IMR-90 (cell line): ENCODE data around the gene DUSP9. TPM values are rescaled to one million over a fixed set of nuclear protein-coding genes. Genes with fewer than 3 reads are reported as not detected.

Experiments
- ATAC-seq: fragments of 200-7000 bp; cut with Tn5 transposase; 2 replicates; pipeline ENCODE4 v1.9.1; 2020; ENCODE audit warnings: low read depth, mild to moderate bottlenecking, moderate library complexity
- BruUV-seq: library from RNA; stranded (reverse); fragments of 400-500 nt; replicated peaks from 2 replicates; lab custom pipeline; 2021; lab: Mats Ljungman, UMichigan
- CTCF ChIA-PET: fragments of 300-600 bp; formaldehyde crosslinking; extraction: SDS; loops from one replicate; lab custom pipeline; 2021; ENCODE audit warnings: antibody characterized with exemption; lab: Yijun Ruan, JAX
- POLR2A ChIA-PET: fragments of 300-600 bp; sonication (Branson Sonifier 250); formaldehyde crosslinking; loops from one replicate; lab custom pipeline; 2022; ENCODE audit warnings: antibody characterized with exemption; ENCODE audit not compliant: unreplicated experiment; lab: Charles Lee
- DNase-seq: peaks from one replicate; pipeline ENCODE4 v3.0.0; 2013
- H2AFZ ChIP-seq: replicated peaks from 2 replicates; pipeline ENCODE3; 2013; ENCODE audit warnings: low read length, mild to moderate bottlenecking; ENCODE audit not compliant: poor library complexity
- H2AK5ac ChIP-seq: 2 replicates; pipeline ENCODE4 v1.6.1; 2013; ENCODE audit warnings: low read depth, low read length, inconsistent platforms
- H2AK9ac ChIP-seq: replicated peaks from 2 replicates; pipeline ENCODE3; 2013; ENCODE audit warnings: mild to moderate bottlenecking, low read depth, low read length, moderate library complexity; ENCODE audit not compliant: poor library complexity
- H2BK120ac ChIP-seq: 2 replicates; pipeline ENCODE4 v1.6.1; 2013; ENCODE audit warnings: low read depth, low read length, inconsistent platforms
- H2BK15ac ChIP-seq: 3 replicates; pipeline ENCODE4 v1.6.1; 2013; ENCODE audit warnings: low read depth, low read length, inconsistent platforms
- H2BK20ac ChIP-seq: 2 replicates; pipeline ENCODE4 v1.6.1; 2013; ENCODE audit warnings: low read depth, mild to moderate bottlenecking, inconsistent platforms, low read length, moderate library complexity
- H2BK5ac ChIP-seq: 2 replicates; pipeline ENCODE4 v1.6.1; 2013; ENCODE audit warnings: mild to moderate bottlenecking, low read depth, low read length, inconsistent platforms; ENCODE audit not compliant: poor library complexity, severe bottlenecking
- H3K14ac ChIP-seq: replicated peaks from 2 replicates; pipeline ENCODE4 v1.6.1; 2013; ENCODE audit warnings: low read depth, low read length, inconsistent platforms
- H3K18ac ChIP-seq: 2 replicates; pipeline ENCODE4 v1.6.1; 2013; ENCODE audit warnings: low read depth, low read length, control low read depth
- H3K23ac ChIP-seq: 2 replicates; pipeline ENCODE4 v1.6.1; 2013; ENCODE audit warnings: low read depth, low read length, inconsistent platforms
- H3K27ac ChIP-seq: 2 replicates; pipeline ENCODE4 v1.5.1; 2013; ENCODE audit warnings: mild to moderate bottlenecking, control low read depth, low read length; ENCODE audit not compliant: insufficient read depth
- H3K27me3 ChIP-seq: 2 replicates; pipeline ENCODE4 v1.6.1; 2013; ENCODE audit warnings: low read length; ENCODE audit not compliant: control insufficient read depth, insufficient read depth
- H3K36me3 ChIP-seq: 2 replicates; pipeline ENCODE4 v1.6.1; 2013; ENCODE audit warnings: low read length, mixed read lengths; ENCODE audit not compliant: control insufficient read depth, insufficient read depth
- H3K4ac ChIP-seq: 2 replicates; pipeline ENCODE4 v1.6.1; 2013; ENCODE audit warnings: low read depth, low read length, inconsistent platforms
- H3K4me1 ChIP-seq: 2 replicates; pipeline ENCODE4 v1.6.1; 2013; ENCODE audit warnings: low read length, mixed read lengths; ENCODE audit not compliant: control insufficient read depth, insufficient read depth
- H3K4me2 ChIP-seq: 2 replicates; pipeline ENCODE4 v1.6.1; 2013; ENCODE audit warnings: low read depth, mild to moderate bottlenecking, control low read depth, low read length, moderate library complexity
- H3K4me3 ChIP-seq: 2 replicates; pipeline ENCODE4 v1.5.1; 2013; ENCODE audit warnings: low read depth, mild to moderate bottlenecking, control low read depth, low read length, moderate library complexity; ENCODE audit not compliant: insufficient read depth
- H3K56ac ChIP-seq: 2 replicates; pipeline ENCODE4 v1.6.1; 2013; ENCODE audit warnings: low read length, inconsistent platforms; ENCODE audit not compliant: insufficient read depth; ENCODE audit errors: extremely low read depth
- H3K79me1 ChIP-seq, 2 experiments: 2 replicates each; pipeline ENCODE4 v1.6.1; 2013; ENCODE audit warnings: low read length in 2 of 2, inconsistent platforms in 1 of 2, low read depth in 1 of 2
- H3K9ac ChIP-seq: 2 replicates; pipeline ENCODE4 v1.6.1; 2013; ENCODE audit warnings: low read depth, low read length, control low read depth
- H3K9me1 ChIP-seq: 2 replicates; pipeline ENCODE4 v1.6.1; 2013; ENCODE audit warnings: low read length, inconsistent platforms; ENCODE audit not compliant: insufficient read depth
- H3K9me3 ChIP-seq: 2 replicates; pipeline ENCODE4 v1.6.1; 2013; ENCODE audit warnings: low read length; ENCODE audit not compliant: control insufficient read depth, insufficient read depth
- H4K20me1 ChIP-seq: 2 replicates; pipeline ENCODE4 v1.6.1; 2013; ENCODE audit warnings: low read length, inconsistent platforms; ENCODE audit not compliant: insufficient read depth
- H4K5ac ChIP-seq: 2 replicates; pipeline ENCODE4 v1.6.1; 2013; ENCODE audit warnings: mild to moderate bottlenecking, low read depth, low read length, control low read depth
- H4K8ac ChIP-seq, 2 experiments: 2 replicates each; pipeline ENCODE4 v1.6.1; 2013; ENCODE audit warnings: low read depth in 2 of 2, low read length in 2 of 2, control low read depth in 1 of 2, inconsistent platforms in 1 of 2
- H4K91ac ChIP-seq: 2 replicates; pipeline ENCODE4 v1.6.1; 2013; ENCODE audit warnings: low read depth, low read length, inconsistent platforms; ENCODE audit not compliant: insufficient read depth
- BHLHE40 ChIP-seq: fragments of 150-350 bp; IDR thresholded peaks from 2 replicates; pipeline ENCODE4 v1.6.1; 2016; ENCODE audit warnings: mild to moderate bottlenecking, low read depth, low read length
- CEBPB ChIP-seq: IDR thresholded peaks from 2 replicates; pipeline ENCODE4 v1.6.1; 2012; ENCODE audit warnings: low read depth, low read length, improper control_type of control experiment
- ELK1 ChIP-seq: fragments of 150-350 bp; IDR thresholded peaks from 2 replicates; pipeline ENCODE4 v1.6.1; 2016; ENCODE audit warnings: low read depth, mild to moderate bottlenecking, low read length, moderate library complexity, borderline replicate concordance
- MAFK ChIP-seq: IDR thresholded peaks from 2 replicates; pipeline ENCODE4 v1.6.1; 2012; ENCODE audit warnings: low read depth, low read length, improper control_type of control experiment
- MXI1 ChIP-seq: IDR thresholded peaks from 2 replicates; pipeline ENCODE4 v1.6.1; 2012; ENCODE audit warnings: low read depth, mild to moderate bottlenecking, low read length, moderate library complexity, borderline replicate concordance
- NFE2L2 ChIP-seq: fragments of 150-350 bp; IDR thresholded peaks from 2 replicates; pipeline ENCODE4 v1.6.1; 2016; ENCODE audit warnings: low read depth, mild to moderate bottlenecking, low read length
- RCOR1 ChIP-seq: IDR thresholded peaks from 2 replicates; pipeline ENCODE4 v1.6.1; 2012; ENCODE audit warnings: mild to moderate bottlenecking, low read length, improper control_type of control experiment; ENCODE audit not compliant: insufficient replicate concordance
- RFX5 ChIP-seq: IDR thresholded peaks from 2 replicates; pipeline ENCODE4 v1.8.0; 2012; ENCODE audit warnings: low read depth, mild to moderate bottlenecking, low read length, moderate library complexity
- SMC3 ChIP-seq: fragments of 150-350 bp; IDR thresholded peaks from 2 replicates; pipeline ENCODE4 v1.6.1; 2016; ENCODE audit warnings: low read depth, mild to moderate bottlenecking, antibody characterized with exemption, low read length, moderate library complexity
- WGBS, 2 experiments: methylation state at CpG; one replicate each; pipeline versions ENCODE4 v1.1.5 to v1.1.7; 2013; ENCODE audit warnings: missing lambda C conversion rate in 2 of 2; ENCODE audit not compliant: insufficient read length in 1 of 2; ENCODE audit errors: extremely low coverage in 2 of 2; 5-methylcytosine and 5-hydroxymethylcytosine counted together
- dilution Hi-C: fragments of 300-500 bp; cut with HindIII; formaldehyde crosslinking; loops from one replicate; pipeline ENCODE4 v1.14.3; 2018; ENCODE audit warnings: low sequenced_read_pairs; ENCODE audit not compliant: unreplicated experiment
- in situ Hi-C: fragments of 300-500 bp; cut with MboI; formaldehyde crosslinking; loops from 3 replicates; pipeline ENCODE4 v1.14.3; 2019; ENCODE audit warnings: low sequenced_read_pairs, inconsistent platforms, mixed read lengths
- intact Hi-C: fragments of 100-400 bp; cut with micrococcal nuclease; formaldehyde crosslinking; loops from 2 replicates; pipeline ENCODE4 v1.10.0; 2022
- polyA plus RNA-seq, 3 experiments: library from polyadenylated mRNA; depleted of rRNA; stranded (reverse); fragments of >200 nt; gene quantifications; 2 replicates each; pipeline ENCODE4 v1.2.3, GENCODE V29; 2012; ENCODE audit warnings: low replicate concordance in 1 of 3
- total RNA-seq: library from RNA; depleted of rRNA; stranded (reverse); fragments of >200 nt; gene quantifications from 2 replicates; pipeline ENCODE4 v1.2.3, GENCODE V29; 2012
- TF ChIP-seq, protein P1 (sequence below): fragments of 150-350 bp; IDR thresholded peaks from 2 replicates; pipeline ENCODE4 v1.6.1; 2017; ENCODE audit warnings: mild to moderate bottlenecking, antibody characterized with exemption, low read length, low read depth

Gene DUSP9
- total and polyA plus RNA-seq, 2 of the 4 experiments (the other 2 are of a cell fraction), result under 0.01 to 0.09 TPM

GRCh38 chrX:153648358-153649177 lies 1.6 kb downstream of the DUSP9 start:
- Histone ChIP-seq H4K8ac (no peak overlapping the region), H2AK9ac (no peak overlapping the region), H4K91ac (no peak overlapping the region), H3K23ac (no peak overlapping the region), H2AFZ (no peak overlapping the region), H3K4me2 (no peak overlapping the region), H2BK5ac (no peak overlapping the region), H3K9me3 (peaks cover 3% of the 10 kb centered on the region; the same call in 1 of the 2 replicates), H3K4me1 (no peaks in the 10 kb centered on the region), H2AK5ac (no peak overlapping the region), H3K14ac (no peak overlapping the region), H3K56ac (no peak overlapping the region), H3K4ac (no peak overlapping the region), H3K36me3 (no peaks in the 10 kb centered on the region), H3K18ac (no peak overlapping the region), H2BK120ac (no peak overlapping the region), H3K79me1 (no peaks in the 10 kb centered on the region), H4K20me1 (no peaks in the 10 kb centered on the region), H3K9me1 (no peaks in the 10 kb centered on the region), H4K5ac (no peak overlapping the region), H2BK20ac (no peak overlapping the region), H3K27me3 (peaks cover 42% of the 10 kb centered on the region), H2BK15ac (no peak overlapping the region), H3K27ac (no peak overlapping the region), H3K9ac (no peak overlapping the region), H3K4me3 (no peak overlapping the region)
- dilution Hi-C loops, result no loop called here
- no peak for TF ChIP-seq NFE2L2
- TF ChIP-seq, protein P1, sequence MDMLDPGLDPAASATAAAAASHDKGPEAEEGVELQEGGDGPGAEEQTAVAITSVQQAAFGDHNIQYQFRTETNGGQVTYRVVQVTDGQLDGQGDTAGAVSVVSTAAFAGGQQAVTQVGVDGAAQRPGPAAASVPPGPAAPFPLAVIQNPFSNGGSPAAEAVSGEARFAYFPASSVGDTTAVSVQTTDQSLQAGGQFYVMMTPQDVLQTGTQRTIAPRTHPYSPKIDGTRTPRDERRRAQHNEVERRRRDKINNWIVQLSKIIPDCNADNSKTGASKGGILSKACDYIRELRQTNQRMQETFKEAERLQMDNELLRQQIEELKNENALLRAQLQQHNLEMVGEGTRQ, result no peak
- TF ChIP-seq SMC3, result no peak
- TF ChIP-seq MAFK, result no peak
- TF ChIP-seq RFX5, result no peak
- no peak for TF ChIP-seq MXI1
- TF ChIP-seq ELK1, result no peak
- no peak for TF ChIP-seq BHLHE40
- TF ChIP-seq CEBPB, result no peak
- TF ChIP-seq RCOR1, result no peak
- no TSS peak for BruUV-seq
- CTCF ChIA-PET, result no interaction called here
- no peak for ATAC-seq
- WGBS, 2 experiments, result 60% methylated on average over 1 of the region's 17 CpGs; no CpG with 5 or more reads in 1 of the 2 experiments
- POLR2A ChIA-PET, result no interaction called here
- intact Hi-C loops, result loop anchor here (1.0 kb wide), 1 partner anchor 109 kb away; no protein-coding TSS in a partner anchor
- in situ Hi-C loops, result no loop called here
- DNase-seq, result no peak
